ENCODE results near the gene TRIO.
"Not testable (repeated sequence)": the region's sequence is repeated elsewhere in the genome, so short reads cannot be mapped to it uniquely, and the experiment has no call there.

Gene TRIO

DNA sequence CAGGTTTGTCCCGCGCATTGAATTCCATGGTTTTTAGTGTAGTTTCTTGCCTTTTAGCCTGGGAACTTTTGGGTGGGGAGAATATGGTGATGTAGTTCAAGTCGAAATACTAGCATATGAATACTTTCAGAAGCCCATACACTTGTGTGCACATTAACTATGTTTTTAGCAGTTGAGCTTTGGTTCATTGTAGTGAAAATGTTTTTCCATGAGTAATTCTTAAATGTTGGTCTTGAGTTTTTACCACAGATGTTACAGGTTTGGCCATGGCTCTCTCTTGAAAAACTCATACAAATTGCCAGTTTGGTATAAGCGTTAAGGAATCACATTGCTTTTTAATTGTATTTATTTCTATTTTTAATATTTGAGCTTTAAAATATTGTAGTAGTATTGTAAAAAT, 45.6 kb downstream of the TRIO start:
- no peak for DNase-seq

DNA sequence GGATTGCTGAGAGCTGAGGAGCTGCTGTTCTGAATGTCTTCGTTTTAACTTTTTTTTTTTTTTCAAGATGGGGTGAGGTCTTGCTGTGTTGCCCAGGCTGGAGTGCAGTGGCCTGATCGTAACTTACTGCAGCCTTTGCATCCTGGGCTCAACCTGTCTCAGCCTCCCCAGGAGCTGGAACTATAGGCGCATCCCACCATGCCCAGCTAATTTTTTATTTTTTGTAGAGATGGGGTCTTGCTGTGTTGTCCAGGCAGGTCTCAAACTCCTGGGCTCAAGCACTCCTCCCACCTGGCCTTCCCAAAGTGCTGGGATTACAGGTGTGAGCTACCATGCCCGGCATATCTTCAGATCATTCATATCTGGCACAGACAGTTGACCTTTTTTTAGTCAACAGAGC, 46.5 kb downstream of the TRIO start:
- no peak for DNase-seq

DNA sequence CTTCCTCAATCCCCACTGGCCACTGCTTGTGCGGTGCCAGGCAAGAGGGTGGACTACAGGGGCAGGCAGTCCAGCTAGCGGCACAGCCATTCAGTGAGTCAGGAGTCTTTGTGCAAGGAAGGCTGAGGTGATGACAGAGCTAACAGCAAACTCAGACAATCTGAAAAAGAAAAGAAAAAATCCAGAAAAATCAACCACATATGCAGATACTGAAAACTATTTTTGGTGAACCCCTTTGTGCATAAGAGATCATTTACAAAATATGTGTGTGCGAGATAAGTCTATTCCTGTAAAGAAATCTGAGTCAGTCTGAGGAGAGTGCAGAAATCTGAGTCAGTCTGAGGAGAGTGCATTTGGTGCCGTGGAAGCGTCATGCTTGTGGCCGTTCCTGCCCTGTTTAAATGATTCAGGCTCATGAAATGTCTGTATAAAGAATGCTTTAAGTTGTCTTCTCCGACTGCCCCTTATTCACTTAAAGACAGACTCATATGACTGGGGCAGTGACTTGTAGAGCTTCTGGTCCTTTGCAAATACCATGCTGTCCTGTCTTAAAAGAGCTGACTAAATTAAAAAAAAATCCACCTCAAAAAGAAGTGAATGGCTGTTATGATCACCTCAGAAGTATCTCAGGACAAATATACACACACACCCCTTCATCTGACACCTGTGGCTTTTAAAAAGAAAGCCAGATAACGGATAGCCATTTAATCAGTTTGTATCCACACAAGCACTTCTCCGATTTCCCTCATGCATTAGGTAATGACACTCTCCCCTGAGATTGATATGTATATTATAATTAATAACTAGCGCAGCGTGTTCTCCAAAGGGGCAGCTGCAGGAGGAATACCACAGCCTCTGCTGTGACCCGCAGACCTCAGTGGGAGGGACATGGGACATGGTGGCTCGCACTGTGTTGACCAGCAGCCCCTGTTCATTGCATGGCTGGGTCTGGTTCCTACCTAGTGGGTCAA, 47.3 kb downstream of the TRIO start:
- no peak for DNase-seq

DNA sequence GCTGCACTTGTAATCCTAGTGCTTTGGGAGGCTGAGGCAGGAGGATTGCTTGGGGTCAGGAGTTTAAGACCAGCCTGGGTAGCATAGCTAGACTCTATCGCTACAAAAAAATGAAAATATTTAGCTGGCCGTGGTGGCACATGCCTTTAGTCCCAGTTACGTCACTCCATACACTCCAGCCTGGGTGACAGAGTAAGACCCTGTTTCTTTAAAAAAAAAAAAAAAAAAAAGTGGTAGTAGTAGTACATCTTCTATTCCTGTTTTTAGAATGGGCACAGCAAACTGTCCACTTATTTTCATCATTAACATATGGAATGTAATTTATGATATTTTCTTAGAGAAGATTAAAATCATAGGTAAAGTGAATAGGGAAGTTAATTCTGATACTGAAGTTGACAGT, 48.2 kb downstream of the TRIO start:
- DNase-seq: no peak

DNA sequence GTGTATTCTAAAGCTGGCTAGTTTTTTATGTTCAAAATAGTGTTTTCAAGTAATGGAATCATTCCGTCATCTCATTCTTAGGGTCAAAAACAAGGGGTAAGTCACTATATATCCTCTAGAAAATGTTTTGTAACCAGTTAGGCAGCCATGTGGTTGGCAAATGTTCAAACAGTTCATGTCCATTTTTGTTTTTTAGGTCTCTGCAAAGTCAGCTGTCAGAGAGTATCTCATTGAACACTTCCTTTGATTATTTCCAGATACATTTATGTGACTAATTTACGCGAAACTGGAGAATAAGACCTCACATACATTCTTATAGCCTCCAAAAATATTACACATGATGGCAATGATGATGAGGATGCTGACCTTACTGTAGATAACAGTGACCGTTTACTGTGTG, 50.4 kb downstream of the TRIO start:
- no peak for DNase-seq

DNA sequence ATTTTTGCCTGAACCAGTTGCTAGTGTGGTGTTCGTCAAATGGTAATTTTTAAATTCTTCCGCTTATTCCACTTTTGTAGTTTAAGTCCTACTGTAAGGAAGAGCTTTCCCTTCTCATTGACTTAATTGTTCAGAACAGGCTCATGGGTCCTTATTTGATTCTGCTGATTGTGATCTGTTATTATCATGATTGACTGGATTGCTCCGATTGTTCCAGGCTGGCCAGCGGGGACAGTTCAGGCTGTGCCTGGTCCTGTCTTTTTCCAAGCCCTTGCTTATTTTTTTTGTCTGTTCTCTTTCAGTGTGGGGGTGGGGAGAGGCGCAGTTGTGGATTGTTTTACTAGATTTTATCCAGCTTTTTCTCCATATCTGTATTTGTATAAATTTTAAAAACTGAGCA, 52.4 kb downstream of the TRIO start:
- DNase-seq: no peak

DNA sequence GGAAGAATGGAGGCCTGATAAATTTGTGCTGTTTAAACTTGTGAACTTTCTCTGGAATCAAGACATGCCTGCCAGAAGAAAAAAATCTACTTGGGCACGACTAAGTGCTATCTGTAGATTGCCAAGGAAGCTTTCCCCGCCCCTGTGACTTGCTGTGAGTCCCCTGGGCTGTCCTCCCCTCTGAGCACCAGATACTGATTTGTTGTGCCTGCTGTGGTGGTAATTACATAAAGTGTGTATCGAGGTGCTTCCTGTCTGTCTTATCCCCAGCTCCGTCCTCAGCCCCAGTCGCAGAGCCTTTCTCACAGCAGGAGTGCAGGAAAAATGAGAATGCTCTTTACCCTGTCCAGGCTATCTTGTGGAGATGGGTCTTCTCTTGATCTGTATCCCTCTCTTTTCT, 53.9 kb downstream of the TRIO start:
- DNase-seq: no peak

DNA sequence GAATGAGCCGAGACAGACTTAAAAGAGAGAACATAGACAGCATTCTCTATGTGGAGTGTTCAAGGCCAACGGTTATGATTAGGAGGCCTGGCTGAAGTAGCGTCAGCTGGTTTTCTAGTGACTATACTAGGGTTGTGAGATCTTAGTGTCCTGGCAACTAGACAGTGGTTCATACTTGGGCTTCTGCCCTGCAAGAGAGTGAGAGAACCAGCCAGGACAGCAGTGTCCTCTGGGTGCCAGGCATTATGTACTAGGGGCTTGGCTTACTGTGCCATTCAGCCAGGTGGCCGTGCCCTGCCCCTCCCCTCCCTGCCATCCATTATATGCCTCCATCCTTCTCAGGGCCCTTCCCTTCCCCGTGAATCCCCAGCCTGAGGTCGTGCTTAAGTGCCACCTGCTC, 56.8 kb downstream of the TRIO start:
- no peak for DNase-seq

DNA sequence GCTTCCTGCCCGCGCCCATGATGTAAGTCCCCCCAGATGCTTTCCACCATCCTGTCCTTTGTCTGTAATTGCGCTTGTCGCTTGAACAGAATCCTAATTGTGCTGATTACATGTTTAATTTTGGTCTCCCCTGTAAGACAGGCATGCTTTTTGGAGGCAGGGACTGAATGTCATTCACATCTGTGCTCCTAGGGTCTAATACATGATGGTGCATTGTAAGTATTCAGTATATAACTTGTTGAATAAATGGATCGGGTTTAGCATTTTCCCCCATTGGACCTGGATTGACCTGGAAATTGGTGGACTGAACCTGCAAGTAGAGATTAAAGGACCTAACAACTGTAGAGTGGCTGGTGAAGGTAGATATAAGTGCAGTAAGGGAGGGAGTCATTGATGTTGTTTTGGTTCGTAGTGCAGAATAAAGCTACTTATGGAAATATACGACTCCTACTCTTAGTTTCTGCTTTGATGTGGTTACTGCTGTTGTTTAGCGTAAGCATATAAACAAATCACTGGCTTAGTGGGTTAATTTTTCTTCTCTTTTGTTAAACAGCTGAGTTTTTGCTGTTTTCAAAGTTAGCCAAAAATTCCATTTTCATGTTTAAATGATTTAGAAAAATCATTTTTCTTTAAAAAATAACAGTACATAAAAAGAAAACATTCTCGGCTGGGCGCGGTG, 57.3 kb downstream of the TRIO start:
- DNase-seq: no peak

DNA sequence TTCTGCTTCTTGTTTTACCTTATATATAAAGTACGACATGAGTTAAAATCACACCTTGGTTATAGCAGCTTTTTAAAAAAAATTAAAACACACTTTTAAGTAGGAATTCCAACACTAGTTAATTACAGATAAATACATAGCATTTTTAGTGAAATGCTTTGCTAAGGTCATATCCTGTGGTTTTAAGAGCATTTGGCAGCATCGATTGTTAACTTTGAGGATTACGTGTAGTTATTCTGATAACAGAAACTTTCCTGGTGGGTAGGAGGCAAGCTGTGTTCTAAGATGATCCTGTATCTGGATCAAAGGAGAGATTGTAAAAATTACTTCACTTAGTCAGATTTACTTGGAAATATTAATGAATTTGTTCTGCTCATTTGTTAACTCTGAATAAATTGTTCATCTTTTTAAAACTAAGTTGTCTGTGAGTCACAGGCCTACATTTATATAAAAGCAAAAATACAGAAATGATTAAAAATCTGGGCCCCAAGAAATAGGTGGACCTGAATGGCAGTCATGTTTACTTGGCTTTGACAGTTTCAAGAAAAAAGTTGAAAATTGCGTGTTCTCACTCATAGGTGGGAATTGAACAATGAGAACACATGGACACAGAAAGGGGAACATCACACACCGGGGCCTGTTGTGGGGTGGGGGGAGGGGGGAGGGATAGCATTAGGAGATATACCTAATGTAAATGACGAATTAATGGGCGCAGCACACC, 58.3 kb downstream of the TRIO start:
- no peak for DNase-seq

DNA sequence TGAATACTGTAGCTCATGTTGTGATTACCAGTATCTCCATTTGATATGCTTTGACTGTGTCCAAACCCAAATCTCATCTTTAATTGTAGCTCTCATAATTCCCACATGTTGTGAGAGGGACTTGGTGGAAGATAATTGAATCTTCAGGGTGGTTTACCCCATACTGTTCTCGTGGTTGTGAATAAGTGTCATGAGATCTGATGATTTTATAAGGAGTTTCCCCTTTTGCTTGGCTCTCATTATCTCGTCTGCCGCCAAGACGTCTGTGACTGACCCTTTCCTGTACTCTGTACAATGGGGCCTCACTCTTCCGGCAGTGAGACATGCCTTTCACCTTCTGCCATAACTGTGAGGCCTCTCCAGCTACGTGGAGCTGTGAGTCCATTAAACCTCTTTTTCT, 59.3 kb downstream of the TRIO start:
- no peak for DNase-seq

DNA sequence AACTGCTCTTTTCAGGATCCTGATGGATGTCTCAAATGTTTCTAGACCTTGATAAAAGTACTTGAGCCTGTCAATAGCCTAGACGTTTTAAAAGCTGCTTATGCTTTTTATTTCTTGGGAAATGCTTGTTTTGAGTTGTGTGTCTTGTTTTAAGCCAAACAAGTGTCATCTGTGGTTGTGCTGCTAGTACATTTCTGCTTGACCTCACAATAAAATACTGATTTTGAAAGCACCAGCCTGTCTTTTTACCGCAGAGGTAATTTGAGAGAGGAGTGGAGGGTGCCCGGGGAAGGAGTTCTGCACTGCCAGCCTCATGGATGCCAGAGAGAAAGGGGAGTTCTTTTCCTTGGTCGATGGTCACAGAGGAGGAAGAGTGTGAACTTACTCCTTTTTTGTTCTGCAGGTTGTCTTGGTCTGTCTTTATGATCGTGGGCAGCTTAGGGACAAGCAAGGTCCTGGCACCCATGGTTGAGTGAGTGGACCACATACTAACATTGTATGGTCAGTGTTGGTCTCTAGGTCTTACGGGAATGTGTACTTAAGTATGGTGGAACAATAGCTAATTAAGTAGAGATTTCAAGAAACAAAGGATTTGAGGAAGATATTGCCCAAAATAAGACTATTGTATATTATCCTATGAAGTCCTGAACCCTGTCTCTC, 61.0 kb downstream of the TRIO start:
- DNase-seq: no peak

DNA sequence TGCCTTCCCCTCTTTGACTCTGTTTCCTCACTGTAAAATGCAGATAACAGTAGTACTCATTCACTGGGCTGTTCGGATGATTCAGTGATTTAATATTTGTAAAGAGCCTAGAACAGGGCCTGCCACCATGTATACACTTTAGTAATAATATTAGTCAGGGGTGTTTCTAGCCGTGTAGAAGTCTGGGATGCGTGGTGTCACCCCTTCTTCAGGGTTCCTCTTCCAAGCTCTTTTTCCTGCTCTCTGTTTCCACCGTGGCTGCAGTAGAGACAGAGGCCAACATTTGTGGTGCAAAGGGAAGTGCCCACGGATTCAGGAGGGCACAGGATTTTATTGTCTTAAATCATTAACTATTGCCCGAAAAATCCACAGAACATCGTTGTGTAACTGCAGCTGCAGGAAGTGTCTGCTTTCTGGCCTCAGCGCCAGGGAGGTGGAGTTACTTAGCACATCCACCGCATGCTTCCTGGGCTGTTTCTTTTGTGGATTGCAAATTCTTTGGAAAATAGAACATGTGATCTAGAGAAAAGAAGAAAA, 61.7 kb downstream of the TRIO start:
- DNase-seq: no peak

DNA sequence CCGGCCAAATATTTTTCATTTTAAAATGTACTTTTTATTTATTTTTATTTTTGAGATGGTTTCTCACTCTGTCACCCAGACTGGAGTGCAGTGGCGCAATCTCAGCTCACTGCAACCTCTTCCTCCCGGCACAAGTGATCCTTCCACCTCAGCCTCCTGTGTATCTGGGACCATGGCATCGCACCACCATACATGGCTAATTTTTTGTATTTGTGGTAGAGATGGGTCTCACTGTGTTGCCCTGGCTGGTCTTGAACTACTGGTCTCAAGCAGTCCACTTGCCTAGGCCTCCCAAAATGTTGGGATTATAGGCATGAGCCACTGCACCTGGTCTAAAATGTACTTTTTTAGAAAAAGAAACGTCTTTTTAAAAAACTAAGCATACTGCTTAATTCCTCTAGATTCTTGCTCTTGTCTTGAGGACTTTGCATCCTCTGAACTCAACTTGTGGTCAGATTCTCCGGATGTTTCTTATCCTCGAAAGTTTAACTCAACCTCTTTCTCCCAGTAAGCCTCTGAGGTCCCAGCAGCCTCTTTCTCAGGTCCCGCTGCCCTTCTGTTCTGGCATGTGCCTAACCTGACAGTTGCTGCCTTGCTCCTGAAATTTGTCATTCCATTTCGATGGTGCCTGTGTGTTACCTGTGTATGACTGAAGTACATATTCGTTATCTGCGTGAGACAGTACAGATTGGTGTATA, 63.0 kb downstream of the TRIO start:
- no peak for DNase-seq

DNA sequence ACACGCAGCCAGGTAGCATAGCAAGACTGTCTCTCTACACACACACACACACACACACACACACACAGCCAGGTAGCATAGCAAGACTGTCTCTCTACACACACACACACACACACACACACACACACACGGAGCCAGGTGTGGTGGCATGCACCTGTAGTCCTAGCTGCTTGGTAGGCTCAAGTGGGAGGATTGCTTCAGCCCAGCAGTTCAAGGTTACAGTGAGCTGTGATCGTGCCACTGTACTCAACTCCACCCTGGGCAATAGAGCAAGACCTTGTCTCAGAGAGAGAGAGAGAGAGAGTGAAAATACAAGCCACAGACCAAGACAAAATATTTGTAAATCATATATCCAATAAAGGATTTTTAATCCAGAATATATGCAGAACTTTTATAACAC, 64.3 kb downstream of the TRIO start:
- not testable (repeated sequence) for DNase-seq

DNA sequence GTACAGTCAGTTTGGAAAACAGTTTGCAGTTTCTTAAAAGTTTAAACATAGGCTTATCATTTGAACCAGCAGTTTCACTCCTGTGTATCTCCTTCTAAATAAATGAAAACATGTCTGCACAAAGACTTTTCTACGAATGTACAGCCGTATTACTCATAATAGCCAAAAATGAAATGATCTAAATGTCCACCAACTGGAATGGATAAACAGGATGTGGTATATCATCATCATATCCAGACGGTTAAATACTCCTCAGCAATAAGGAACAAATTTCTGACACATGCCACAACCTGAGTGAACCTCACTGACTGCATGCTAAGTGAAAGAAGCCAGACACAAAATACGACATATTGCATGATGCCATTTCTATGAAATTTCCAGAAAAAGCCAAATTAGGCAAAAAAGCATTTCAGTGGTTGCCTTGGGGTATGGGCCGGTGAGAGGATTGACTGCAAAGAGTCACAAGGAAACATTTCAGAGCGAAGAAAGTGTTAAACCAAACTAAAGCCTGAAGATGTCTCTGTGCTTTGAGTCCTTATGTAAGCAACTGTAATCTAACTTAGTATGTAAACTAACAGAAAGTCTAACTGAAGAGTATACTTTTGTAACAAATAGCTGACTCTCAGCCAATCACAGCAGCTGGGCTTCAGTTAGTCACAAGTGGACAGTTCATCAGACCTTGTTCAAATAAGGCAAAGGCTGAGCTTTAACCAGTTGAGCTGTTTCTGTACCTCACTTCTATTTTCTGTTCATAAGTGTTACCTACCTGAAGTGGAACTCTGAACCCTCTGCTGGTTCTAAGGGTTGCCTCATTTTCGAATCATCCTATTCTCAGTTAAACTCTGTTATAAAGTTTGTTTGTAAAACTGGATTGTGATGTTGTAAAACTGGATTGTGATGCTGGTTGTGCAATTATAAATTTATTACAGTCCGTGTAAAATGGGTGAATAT, 65.2 kb downstream of the TRIO start:
- DNase-seq: no peak

DNA sequence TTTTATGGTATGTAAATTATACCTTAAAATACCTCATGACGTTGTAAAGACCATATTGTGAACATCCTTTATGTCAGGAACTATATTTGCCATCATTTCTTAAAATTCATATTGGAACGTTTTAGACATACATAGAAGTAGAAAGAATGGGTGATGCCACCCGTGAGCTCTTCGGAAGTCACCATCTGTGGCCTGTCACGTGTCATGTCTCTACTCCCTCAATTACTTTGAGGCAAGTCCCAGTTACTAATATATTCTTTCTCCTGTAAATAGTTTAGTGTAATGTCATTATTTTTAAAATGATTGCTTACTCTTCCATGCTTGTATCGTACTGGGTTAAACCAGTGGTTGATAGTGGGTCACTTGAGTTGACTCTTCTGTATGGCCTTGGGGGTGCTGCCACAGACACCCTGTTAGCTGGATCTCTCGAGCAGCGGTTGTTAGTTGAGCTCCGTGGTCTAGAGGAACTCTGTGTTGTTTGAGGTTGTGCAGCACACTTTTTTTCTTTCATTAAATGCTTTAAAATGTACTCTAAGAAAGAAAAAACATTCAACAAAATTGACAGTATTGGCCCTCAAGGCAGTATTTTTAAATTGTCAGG, 66.2 kb downstream of the TRIO start:
- DNase-seq: no peak

DNA sequence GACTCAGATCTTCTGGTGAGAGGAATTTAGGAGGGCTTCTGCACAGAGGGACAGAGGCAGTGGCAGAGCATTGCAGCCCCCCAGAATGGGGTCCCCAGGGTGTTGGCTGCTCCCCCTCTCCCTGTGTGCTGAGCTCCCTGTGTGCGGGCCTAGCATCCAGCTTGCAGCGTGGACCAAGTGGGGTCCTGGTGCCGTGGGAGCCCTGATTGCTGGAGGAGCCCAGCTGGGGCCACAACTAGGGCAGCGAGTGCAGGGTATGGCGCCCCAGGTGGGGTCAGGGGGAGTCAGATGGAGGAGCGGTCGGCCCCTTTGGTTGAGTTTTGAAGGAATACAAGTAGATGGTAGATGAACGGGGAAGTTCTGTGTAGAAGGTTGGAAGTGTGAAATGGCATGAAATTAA, 66.7 kb downstream of the TRIO start:
- no peak for DNase-seq

DNA sequence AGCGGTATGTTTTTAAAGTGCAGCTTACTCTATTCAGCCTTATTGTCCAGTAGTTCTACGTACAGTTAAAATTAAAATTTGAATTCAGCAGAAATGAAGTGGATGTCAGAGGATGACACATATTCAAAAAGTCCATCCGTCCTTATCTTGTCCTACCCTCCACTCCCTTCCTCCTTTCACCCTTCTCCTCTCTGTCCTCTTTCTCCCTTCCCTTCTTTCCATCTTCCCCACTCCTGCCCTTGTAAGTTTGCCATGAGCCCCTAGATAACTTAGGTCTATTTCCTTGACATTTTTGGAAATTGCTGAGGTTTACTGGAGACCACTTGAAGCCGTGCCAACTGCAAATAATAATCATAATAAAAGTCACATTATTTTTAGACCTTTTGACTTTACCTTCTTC, 67.6 kb downstream of the TRIO start:
- DNase-seq: no peak
